ENCODE data around the gene RBM10.

DNA sequence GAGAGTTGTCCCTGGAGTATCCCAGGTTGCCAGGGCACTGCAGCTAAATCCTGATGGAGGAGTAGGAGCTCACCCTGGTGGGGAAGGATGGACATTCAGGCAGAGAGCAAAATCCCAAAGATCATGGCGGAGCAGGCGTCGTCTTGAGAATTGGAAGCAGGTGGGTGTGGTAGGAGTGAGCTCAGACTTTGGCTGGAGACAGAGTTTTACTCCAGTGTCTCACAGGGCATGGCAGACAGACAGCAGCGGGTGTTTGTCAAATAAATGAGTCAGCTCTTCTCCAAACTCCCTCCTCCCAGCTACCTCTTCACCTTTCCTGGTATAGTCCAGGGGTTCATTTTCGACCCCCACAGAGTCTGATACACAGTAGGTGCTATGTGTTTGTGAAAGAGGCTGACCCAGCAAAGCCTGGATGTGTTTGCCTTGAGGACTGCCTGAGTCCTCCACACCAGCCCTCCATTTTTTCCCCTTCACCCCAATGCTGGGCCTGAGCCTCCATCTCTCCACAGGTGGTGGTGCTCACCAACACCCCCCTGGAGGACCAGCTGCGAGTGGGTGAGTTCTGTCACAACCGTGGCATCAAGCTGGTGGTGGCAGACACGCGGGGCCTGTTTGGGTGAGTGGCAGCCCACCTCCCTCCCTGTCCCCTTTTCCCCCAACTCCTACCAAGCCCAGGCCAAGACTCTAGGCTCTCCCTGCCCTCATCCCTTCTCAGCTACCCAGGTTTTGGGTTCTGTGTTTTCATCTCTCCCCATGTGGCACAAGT is 55.5 kb downstream of the RBM10 start:
- TF ChIP-seq, protein P1, sequence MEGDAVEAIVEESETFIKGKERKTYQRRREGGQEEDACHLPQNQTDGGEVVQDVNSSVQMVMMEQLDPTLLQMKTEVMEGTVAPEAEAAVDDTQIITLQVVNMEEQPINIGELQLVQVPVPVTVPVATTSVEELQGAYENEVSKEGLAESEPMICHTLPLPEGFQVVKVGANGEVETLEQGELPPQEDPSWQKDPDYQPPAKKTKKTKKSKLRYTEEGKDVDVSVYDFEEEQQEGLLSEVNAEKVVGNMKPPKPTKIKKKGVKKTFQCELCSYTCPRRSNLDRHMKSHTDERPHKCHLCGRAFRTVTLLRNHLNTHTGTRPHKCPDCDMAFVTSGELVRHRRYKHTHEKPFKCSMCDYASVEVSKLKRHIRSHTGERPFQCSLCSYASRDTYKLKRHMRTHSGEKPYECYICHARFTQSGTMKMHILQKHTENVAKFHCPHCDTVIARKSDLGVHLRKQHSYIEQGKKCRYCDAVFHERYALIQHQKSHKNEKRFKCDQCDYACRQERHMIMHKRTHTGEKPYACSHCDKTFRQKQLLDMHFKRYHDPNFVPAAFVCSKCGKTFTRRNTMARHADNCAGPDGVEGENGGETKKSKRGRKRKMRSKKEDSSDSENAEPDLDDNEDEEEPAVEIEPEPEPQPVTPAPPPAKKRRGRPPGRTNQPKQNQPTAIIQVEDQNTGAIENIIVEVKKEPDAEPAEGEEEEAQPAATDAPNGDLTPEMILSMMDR (conservative IDR thresholded peaks at IDR 0.05; ENCODE audit: low read length): no peak
- TF ChIP-seq EZH2phosphoT487 (IDR thresholded peaks at IDR 0.05; ENCODE audit: borderline replicate concordance, low read depth, low read length): no peak
